ENCODE results near the gene GDPD5.

DNA sequence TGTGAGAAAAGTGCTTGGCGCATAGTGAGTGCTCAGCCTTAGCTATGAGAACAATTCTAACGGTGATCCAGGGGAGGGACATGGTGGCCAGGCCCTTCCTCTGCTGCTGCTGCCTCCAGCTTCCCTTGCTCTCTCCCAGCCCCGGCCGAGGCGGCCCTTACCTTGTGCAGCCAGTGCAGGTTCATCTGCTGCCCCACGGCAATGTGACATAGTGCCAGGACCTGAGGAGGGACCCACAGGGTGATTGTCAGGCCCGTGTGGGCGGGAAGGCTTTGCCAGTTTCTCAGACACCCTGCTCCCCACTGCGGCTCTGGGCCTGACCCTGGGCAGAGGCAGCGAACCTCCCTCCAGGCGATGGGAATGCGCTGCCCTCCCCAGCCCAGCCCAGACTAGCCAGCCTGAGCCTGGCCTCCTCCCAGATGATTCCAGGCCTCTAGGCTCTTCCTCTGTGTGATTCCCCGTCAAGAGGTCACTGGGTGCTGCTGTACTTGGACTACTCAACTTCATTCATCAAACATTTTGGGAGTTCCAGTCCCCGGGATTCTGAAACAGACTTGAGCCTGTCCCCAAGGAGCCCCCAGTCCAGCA lies 69.1 kb downstream of the GDPD5 start:
- TF ChIP-seq, protein P1, sequence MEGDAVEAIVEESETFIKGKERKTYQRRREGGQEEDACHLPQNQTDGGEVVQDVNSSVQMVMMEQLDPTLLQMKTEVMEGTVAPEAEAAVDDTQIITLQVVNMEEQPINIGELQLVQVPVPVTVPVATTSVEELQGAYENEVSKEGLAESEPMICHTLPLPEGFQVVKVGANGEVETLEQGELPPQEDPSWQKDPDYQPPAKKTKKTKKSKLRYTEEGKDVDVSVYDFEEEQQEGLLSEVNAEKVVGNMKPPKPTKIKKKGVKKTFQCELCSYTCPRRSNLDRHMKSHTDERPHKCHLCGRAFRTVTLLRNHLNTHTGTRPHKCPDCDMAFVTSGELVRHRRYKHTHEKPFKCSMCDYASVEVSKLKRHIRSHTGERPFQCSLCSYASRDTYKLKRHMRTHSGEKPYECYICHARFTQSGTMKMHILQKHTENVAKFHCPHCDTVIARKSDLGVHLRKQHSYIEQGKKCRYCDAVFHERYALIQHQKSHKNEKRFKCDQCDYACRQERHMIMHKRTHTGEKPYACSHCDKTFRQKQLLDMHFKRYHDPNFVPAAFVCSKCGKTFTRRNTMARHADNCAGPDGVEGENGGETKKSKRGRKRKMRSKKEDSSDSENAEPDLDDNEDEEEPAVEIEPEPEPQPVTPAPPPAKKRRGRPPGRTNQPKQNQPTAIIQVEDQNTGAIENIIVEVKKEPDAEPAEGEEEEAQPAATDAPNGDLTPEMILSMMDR (IDR thresholded peaks at IDR 0.05): no peak
- TF ChIP-seq NFYB (CRISPR knock-in tag; conservative IDR thresholded peaks at IDR 0.05; ENCODE audit: low read depth): no peak
- TF ChIP-seq CREM (CRISPR knock-in tag; IDR thresholded peaks at IDR 0.05): no peak
- TF ChIP-seq, protein P2, sequence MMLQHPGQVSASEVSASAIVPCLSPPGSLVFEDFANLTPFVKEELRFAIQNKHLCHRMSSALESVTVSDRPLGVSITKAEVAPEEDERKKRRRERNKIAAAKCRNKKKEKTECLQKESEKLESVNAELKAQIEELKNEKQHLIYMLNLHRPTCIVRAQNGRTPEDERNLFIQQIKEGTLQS (CRISPR knock-in tag; conservative IDR thresholded peaks at IDR 0.05): no peak
- TF ChIP-seq, protein P3, sequence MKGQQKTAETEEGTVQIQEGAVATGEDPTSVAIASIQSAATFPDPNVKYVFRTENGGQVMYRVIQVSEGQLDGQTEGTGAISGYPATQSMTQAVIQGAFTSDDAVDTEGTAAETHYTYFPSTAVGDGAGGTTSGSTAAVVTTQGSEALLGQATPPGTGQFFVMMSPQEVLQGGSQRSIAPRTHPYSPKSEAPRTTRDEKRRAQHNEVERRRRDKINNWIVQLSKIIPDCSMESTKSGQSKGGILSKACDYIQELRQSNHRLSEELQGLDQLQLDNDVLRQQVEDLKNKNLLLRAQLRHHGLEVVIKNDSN (CRISPR knock-in tag; IDR thresholded peaks at IDR 0.05): no peak
- TF ChIP-seq ESRRA (CRISPR knock-in tag; IDR thresholded peaks at IDR 0.05; ENCODE audit: borderline replicate concordance): no peak
- TF ChIP-seq, protein P4, sequence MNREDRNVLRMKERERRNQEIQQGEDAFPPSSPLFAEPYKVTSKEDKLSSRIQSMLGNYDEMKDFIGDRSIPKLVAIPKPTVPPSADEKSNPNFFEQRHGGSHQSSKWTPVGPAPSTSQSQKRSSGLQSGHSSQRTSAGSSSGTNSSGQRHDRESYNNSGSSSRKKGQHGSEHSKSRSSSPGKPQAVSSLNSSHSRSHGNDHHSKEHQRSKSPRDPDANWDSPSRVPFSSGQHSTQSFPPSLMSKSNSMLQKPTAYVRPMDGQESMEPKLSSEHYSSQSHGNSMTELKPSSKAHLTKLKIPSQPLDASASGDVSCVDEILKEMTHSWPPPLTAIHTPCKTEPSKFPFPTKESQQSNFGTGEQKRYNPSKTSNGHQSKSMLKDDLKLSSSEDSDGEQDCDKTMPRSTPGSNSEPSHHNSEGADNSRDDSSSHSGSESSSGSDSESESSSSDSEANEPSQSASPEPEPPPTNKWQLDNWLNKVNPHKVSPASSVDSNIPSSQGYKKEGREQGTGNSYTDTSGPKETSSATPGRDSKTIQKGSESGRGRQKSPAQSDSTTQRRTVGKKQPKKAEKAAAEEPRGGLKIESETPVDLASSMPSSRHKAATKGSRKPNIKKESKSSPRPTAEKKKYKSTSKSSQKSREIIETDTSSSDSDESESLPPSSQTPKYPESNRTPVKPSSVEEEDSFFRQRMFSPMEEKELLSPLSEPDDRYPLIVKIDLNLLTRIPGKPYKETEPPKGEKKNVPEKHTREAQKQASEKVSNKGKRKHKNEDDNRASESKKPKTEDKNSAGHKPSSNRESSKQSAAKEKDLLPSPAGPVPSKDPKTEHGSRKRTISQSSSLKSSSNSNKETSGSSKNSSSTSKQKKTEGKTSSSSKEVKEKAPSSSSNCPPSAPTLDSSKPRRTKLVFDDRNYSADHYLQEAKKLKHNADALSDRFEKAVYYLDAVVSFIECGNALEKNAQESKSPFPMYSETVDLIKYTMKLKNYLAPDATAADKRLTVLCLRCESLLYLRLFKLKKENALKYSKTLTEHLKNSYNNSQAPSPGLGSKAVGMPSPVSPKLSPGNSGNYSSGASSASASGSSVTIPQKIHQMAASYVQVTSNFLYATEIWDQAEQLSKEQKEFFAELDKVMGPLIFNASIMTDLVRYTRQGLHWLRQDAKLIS (CRISPR knock-in tag; IDR thresholded peaks at IDR 0.05; ENCODE audit: borderline replicate concordance): no peak
- no peak for TF ChIP-seq TEAD4 (CRISPR knock-in tag; IDR thresholded peaks at IDR 0.05)
- TF ChIP-seq ETV6 (CRISPR knock-in tag; IDR thresholded peaks at IDR 0.05): no peak
